ENCODE measurements around the gene SF3A1.
"Not testable (repeated sequence)": the region's sequence is repeated elsewhere in the genome, so short reads cannot be mapped to it uniquely, and the experiment has no call there.

SF3A1 gene

GRCh38 chr22:30356449-30357235, at the start of gene SF3A1, which contains the start of gene CCDC157:
Gene SF3A1 (minus strand): TSS chr22:30356894. CDS start chr22:30356792, 102 bp downstream.
Gene CCDC157 (plus strand): TSS chr22:30357007. CDS start chr22:30366001, 8,994 bp downstream.
- DNase-seq (ENCODE audit: low spot score) = peak; percentile 92

- DNase-seq (ENCODE audit: low spot score) = no peak
Observed at GRCh38 chr22:30406400-30406799, 49.7 kb upstream of the SF3A1 start.

- DNase-seq (ENCODE audit: low spot score) = no peak
Observed at GRCh38 chr22:30405731-30406130, 49.0 kb upstream of the SF3A1 start.

- DNase-seq (ENCODE audit: low spot score) = no peak
Observed at GRCh38 chr22:30404307-30404706, 47.6 kb upstream of the SF3A1 start.

- DNase-seq (ENCODE audit: low spot score) = not testable (repeated sequence)
Observed at GRCh38 chr22:30402766-30403104, 46.0 kb upstream of the SF3A1 start.

- DNase-seq (ENCODE audit: low spot score) = no peak
Observed at GRCh38 chr22:30402028-30402765, 45.5 kb upstream of the SF3A1 start.

- not testable (repeated sequence) for DNase-seq (ENCODE audit: low spot score)
Observed at GRCh38 chr22:30401024-30401423, 44.3 kb upstream of the SF3A1 start.

- DNase-seq (ENCODE audit: low spot score) = no peak
Observed at GRCh38 chr22:30400159-30400558, 43.5 kb upstream of the SF3A1 start.

GRCh38 chr22:30399718-30400117, 43.0 kb upstream of the SF3A1 start:
- DNase-seq (ENCODE audit: low spot score) = no peak

- DNase-seq (ENCODE audit: low spot score) = no peak
Observed at GRCh38 chr22:30398685-30399680, 42.3 kb upstream of the SF3A1 start.

- no peak for DNase-seq (ENCODE audit: low spot score)
Observed at GRCh38 chr22:30397656-30398635, 41.3 kb upstream of the SF3A1 start.

- DNase-seq (ENCODE audit: low spot score) = peak; percentile 37
Observed at GRCh38 chr22:30396871-30397655, 40.4 kb upstream of the SF3A1 start, which contains the start of gene SEC14L2. Gene SEC14L2 (plus strand): TSS chr22:30397018. CDS start chr22:30397117, 99 bp downstream.

GRCh38 chr22:30393885-30394284, 37.2 kb upstream of the SF3A1 start:
- no peak for DNase-seq (ENCODE audit: low spot score)

- DNase-seq (ENCODE audit: low spot score) = no peak
Observed at GRCh38 chr22:30393322-30393680, 36.6 kb upstream of the SF3A1 start.

GRCh38 chr22:30392661-30393321, 36.1 kb upstream of the SF3A1 start:
- peak; percentile 33 for DNase-seq (ENCODE audit: low spot score)

GRCh38 chr22:30390974-30391691, 34.4 kb upstream of the SF3A1 start:
- peak; percentile 85 for DNase-seq (ENCODE audit: low spot score)

- peak; percentile 93 for DNase-seq (ENCODE audit: low spot score)
Observed at GRCh38 chr22:30386960-30387827, 30.5 kb upstream of the SF3A1 start, which contains the start of gene RNF215. Gene RNF215 (minus strand): TSS chr22:30387411. CDS start chr22:30387313, 98 bp downstream.

- no peak for DNase-seq (ENCODE audit: low spot score)
Observed at GRCh38 chr22:30386608-30386959, 29.9 kb upstream of the SF3A1 start.

Data from germinal center (tissue), 1 donor.